ENCODE results near the gene LPCAT1.

DNA sequence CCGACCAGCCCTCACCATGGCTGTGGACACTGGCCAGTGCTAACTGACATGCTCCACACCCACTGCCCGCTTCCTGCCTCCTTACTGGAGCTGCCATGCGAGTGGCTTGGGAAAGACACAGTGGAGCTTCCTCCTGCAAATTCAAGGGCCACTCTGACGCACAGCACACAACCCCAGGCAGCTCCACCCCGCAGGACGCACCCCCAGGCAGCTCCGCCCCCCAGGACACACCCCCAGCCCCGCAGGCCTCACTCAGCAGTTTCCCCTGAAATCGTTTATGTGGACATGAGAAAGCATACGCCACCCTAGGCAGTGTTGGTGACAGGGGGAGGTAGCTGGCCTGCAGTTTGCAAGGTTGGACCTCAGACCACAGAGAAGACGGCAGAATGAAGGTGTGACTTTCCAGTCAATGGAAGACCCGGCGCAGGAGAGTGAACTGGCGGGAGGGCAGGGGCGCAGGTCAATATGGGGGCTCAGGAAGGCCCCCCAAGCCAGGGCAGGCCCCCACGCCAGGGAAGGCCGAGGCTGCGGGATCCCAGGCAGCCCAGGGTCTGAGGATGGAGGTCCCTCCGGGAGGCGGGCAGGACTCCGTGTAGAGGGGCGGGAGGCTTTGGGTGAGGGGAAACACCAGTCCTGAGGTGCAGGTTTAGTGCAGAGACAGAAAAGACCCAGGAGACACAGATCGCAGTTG lies 21.6 kb downstream of the LPCAT1 start:
- TF ChIP-seq, protein P1, sequence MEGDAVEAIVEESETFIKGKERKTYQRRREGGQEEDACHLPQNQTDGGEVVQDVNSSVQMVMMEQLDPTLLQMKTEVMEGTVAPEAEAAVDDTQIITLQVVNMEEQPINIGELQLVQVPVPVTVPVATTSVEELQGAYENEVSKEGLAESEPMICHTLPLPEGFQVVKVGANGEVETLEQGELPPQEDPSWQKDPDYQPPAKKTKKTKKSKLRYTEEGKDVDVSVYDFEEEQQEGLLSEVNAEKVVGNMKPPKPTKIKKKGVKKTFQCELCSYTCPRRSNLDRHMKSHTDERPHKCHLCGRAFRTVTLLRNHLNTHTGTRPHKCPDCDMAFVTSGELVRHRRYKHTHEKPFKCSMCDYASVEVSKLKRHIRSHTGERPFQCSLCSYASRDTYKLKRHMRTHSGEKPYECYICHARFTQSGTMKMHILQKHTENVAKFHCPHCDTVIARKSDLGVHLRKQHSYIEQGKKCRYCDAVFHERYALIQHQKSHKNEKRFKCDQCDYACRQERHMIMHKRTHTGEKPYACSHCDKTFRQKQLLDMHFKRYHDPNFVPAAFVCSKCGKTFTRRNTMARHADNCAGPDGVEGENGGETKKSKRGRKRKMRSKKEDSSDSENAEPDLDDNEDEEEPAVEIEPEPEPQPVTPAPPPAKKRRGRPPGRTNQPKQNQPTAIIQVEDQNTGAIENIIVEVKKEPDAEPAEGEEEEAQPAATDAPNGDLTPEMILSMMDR (IDR thresholded peaks at IDR 0.05), result no peak
- TF ChIP-seq POLR2A (IDR thresholded peaks at IDR 0.05), result no peak

Data from lower leg skin (tissue), 3 donors.